B cell (primary cell): ENCODE data around the gene STAC.

Experiments used
- CTCF ChIP-seq: fragments of 200-600 bp; IDR thresholded peaks from one replicate; pipeline ENCODE4 v1.8.0; 2022; ENCODE audit warnings: antibody characterized with exemption, mild to moderate bottlenecking
- EZH2 ChIP-seq: IDR thresholded peaks from 2 replicates; pipeline ENCODE4 v1.6.1; 2012; ENCODE audit warnings: borderline replicate concordance, low read depth, mild to moderate bottlenecking, moderate library complexity, low read length; ENCODE audit not compliant: insufficient read depth, poor library complexity, severe bottlenecking

- TF ChIP-seq CTCF (no peak), EZH2 (no peak)
These were observed 107.3 kb downstream of the STAC start for GRCh38 chr3:36487616-36488015.
